Fibroblast of mammary gland (primary cell): ENCODE results near the gene ANKRD13A.
"Not testable (repeated sequence)": the region's sequence is repeated elsewhere in the genome, so short reads cannot be mapped to it uniquely, and the experiment has no call there.

Experiments
- DNase-seq: peaks from one replicate; pipeline ENCODE4 v3.0.0-alpha.2; 2010; ENCODE audit warnings: low read depth
- H3K4me3 ChIP-seq: 2 replicates; pipeline ENCODE4 v1.5.1; 2011; ENCODE audit warnings: low read depth, mild to moderate bottlenecking, low read length, moderate library complexity; ENCODE audit not compliant: control insufficient read depth
- CTCF ChIP-seq: conservative IDR thresholded peaks from 2 replicates; pipeline ENCODE4 v1.5.1; 2011; ENCODE audit warnings: low read depth, low read length, inconsistent platforms; ENCODE audit not compliant: control insufficient read depth, insufficient read depth

Gene ANKRD13A

GRCh38 chr12:110039085-110039807 lies 40.0 kb downstream of the ANKRD13A start:
- H3K4me3 ChIP-seq: no peak overlapping the region
- no peak for TF ChIP-seq CTCF
- peak; percentile 93 for DNase-seq

GRCh38 chr12:110042264-110042663 lies 43.0 kb downstream of the ANKRD13A start:
- H3K4me3 ChIP-seq: no peak overlapping the region
- no peak for DNase-seq
- no peak for TF ChIP-seq CTCF

DNA sequence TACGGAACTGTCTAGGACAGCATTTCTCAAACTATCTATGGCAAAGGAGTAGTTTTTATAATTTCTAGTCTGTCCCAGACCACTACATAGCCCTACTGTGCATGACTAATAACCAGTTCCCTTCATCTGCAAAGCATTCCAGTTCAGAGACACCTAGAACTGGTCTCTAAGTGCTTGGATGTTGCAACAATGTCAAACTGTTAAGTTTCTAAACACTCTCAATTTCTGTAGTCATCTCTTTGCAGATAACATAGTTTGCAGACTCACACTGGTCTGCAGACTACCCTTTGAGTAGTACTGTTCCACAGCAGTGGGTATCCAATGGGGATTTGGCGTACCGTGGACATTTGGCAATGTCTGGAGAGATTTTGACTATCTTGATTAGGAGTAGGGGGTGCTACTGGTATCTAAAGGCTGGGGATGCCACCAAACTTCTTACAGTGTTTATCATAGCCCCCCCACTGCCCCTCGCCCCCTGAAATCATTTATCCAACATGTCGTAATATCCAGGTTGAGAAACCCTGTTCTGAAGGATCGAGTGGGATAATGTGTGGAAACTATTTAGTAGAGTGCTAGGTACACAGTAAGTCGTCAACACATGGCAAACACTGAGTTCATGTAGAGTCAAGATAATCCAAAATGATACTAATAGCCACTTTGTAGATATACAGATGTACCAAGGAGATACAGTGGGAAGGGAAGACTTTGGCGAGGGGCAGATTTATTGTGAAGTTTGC lies 47.4 kb downstream of the ANKRD13A start:
- no peak for TF ChIP-seq CTCF
- DNase-seq: peak; percentile 28
- H3K4me3 ChIP-seq: no peak overlapping the region

- peak overlapping the region; percentile 80 for H3K4me3 ChIP-seq
- no peak for TF ChIP-seq CTCF
- no peak for DNase-seq
Observed at GRCh38 chr12:110047297-110047940, 48.2 kb downstream of the ANKRD13A start.

DNA sequence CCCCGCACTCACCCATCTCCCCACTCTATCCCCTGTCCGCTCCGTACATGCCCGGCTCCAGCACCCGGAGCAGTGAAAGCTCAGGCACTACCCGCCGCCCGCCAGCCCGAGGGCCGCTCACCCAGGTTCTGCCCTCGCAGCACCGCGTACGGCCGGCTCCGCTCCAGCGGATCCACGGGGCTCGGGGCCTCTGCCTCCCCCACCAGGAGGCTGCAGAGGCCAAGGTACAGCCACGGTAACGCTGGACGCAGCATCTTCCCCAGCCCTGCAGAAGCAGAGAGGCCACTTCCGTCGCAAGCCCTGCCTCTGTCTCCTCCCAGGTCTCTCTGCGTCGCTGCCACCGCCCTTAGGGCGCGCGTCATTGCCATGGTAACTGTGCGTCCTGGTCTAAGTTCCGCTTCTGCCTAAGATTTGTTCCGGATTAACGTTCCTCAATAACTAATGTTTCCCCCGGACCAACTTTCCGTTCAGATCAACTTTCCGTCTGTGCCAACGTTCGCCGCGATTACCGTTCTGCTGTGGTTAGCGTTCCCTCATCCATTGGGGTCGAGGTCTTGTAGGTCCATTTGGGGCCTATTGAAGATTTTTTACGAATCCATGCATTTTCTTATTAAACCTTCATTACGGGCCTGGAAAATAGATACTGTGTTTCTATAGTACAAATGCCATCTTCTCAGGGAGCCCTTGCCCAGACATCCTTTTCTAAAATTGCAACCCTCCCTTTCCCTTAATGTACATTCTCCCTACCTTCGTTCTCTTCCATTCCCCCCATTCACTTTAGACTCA lies 49.2 kb downstream of the ANKRD13A start, which contains the start of gene C12orf76:
C12orf76 (minus strand) TSS at position 281 of the 786 bp plus-strand sequence; CDS start at position 254, 27 bp downstream.
- peak; percentile 98 for DNase-seq
- TF ChIP-seq CTCF: no peak
- peak within 1 kb of the TSS; percentile 80 for H3K4me3 ChIP-seq

- H3K4me3 ChIP-seq: peak overlapping the region; percentile 80
Observed at GRCh38 chr12:110049034-110049433, 49.8 kb downstream of the ANKRD13A start.

DNA sequence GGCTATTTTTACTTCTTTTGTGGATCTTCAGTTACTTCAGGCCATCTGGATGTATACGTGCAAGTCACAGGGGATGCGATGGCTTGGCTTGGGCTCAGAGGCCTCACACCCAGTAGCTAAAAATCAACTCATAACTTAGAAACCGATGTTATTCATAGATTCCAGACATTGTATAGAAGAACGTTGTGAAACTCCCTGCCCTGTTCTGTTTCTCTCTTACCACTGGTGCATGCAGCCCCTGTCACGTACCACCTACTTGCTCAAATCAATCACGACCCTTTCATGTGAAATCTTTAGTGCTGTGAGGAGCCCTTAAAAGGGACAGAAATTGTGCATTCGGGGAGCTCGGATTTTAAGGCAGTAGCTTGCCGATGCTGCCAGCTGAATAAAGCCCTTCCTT lies 50.4 kb downstream of the ANKRD13A start:
- DNase-seq, H3K4me3 ChIP-seq: not testable (repeated sequence)

More at GRCh38 chr12:110049034-110049433, 49.8 kb downstream of the ANKRD13A start:
- DNase-seq: not testable (repeated sequence)
